Upper lobe of left lung (tissue), 6 donors: ENCODE measurements around the gene KCNQ1OT1. TPM values are rescaled to one million over a fixed set of nuclear protein-coding genes. Genes with fewer than 3 reads are reported as not detected.

ENCODE experiments used
- ATAC-seq, 2 donors: fragments of 200-7000 bp; cut with Tn5 transposase; one replicate each; pipeline ENCODE4 v1.9.1; 2022; ENCODE audit warnings: mild to moderate bottlenecking in 2 of 2, moderate library complexity in 2 of 2; ENCODE audit not compliant: low FRiP score in 2 of 2
- DNase-seq, 2 donors: peaks; one replicate each; pipeline ENCODE4 v3.0.0-alpha.2; 2019 to 2020
- H3K27ac ChIP-seq, 4 donors: fragments of 200-600 bp; sonication (generic); one replicate each; pipeline ENCODE4 v1.5.1; 2016 to 2019
- H3K27me3 ChIP-seq, 4 donors: fragments of 200-600 bp; sonication (generic); one replicate each; pipeline ENCODE4 v1.5.1; 2017 to 2019
- H3K36me3 ChIP-seq, 4 donors: fragments of 200-600 bp; sonication (generic); one replicate each; pipeline ENCODE4 v1.5.1; 2016 to 2019
- H3K4me1 ChIP-seq, 4 donors: fragments of 200-600 bp; sonication (generic); one replicate each; pipeline ENCODE4 v1.5.1; 2018 to 2019
- H3K4me3 ChIP-seq, 4 donors: fragments of 200-600 bp; sonication (generic); one replicate each; pipeline ENCODE4 v1.5.1; 2017 to 2019; ENCODE audit warnings: mild to moderate bottlenecking in 2 of 4, moderate library complexity in 1 of 4
- H3K9me3 ChIP-seq, 4 donors: fragments of 200-600 bp; sonication (generic); one replicate each; pipeline ENCODE4 v1.5.1; 2018 to 2019
- CTCF ChIP-seq, 6 experiments: fragments of 450-650 bp in 4 of 6; fragments of 200-600 bp in 2 of 6; sonication (generic) in 2 of 6; IDR thresholded peaks; one replicate each; pipeline ENCODE4 v1.5.1; 2016 to 2019; ENCODE audit warnings: antibody characterized with exemption in 6 of 6
- EP300 ChIP-seq, 4 donors: sonication (generic); formaldehyde crosslinking; IDR thresholded peaks; one replicate each; pipeline ENCODE4 v1.5.1; 2017; ENCODE audit warnings: antibody characterized with exemption in 4 of 4, control low read depth in 2 of 4
- POLR2A ChIP-seq, 4 donors: fragments of 450-650 bp; IDR thresholded peaks; one replicate each; pipeline ENCODE4 v1.5.1; 2016 to 2017; ENCODE audit warnings: antibody characterized with exemption in 4 of 4, mild to moderate bottlenecking in 2 of 4
- POLR2AphosphoS5 ChIP-seq, 2 donors: sonication (generic); formaldehyde crosslinking; IDR thresholded peaks; one replicate each; pipeline ENCODE4 v1.5.1; 2017; ENCODE audit warnings: antibody characterized with exemption in 2 of 2
- WGBS, 2 donors: methylation state at CpG; one replicate each; pipeline ENCODE4 v1.1.5; 2017 to 2018; 5-methylcytosine and 5-hydroxymethylcytosine counted together
- total RNA-seq, 6 donors: library from RNA; depleted of rRNA in 4 of 6; stranded (reverse); fragments of >200 nt in 4 of 6; gene quantifications; one replicate each; pipeline versions ENCODE4 v1.1.0 to v1.2.1, GENCODE V29; 2016 to 2021
- donor health status: DM: no; HTN: no; CAD: no; lungs with moderate emphysema.
- donor health status: DM: no; HTN: yes; CAD: no; lungs with severe emphysema.

KCNQ1OT1 gene
- total RNA-seq, 6 donors from 2014 or later = 1.1 to 6.3 (median 4.1) TPM

GRCh38 chr11:2737226-2737590, 37.4 kb upstream of the KCNQ1OT1 start:
- Histone ChIP-seq H3K27ac (no peak overlapping the region), H3K27me3 (no peaks in the 10 kb centered on the region), H3K4me1 (peaks cover 0 to 7% (median 0%) of the 10 kb centered on the region in 4 donors), H3K9me3 (no peaks in the 10 kb centered on the region), H3K36me3 (no peaks in the 10 kb centered on the region), H3K4me3 (no peak overlapping the region)
- DNase-seq (peak in 1 of 2 donors; percentile 52), ATAC-seq (no peak)
- TF ChIP-seq POLR2AphosphoS5 (IDR thresholded peaks at IDR 0.05) (no peak), CTCF (IDR thresholded peaks at IDR 0.05) (no peak), EP300 (IDR thresholded peaks at IDR 0.05) (no peak), POLR2A (IDR thresholded peaks at IDR 0.05) (no peak)
- 92 to 96% methylated on average over 4 to 7 of the region's 7 CpGs for WGBS, 2 donors

GRCh38 chr11:2736577-2737225, 36.9 kb upstream of the KCNQ1OT1 start:
- TF ChIP-seq EP300 (IDR thresholded peaks at IDR 0.05) (no peak), POLR2A (IDR thresholded peaks at IDR 0.05) (no peak), CTCF (IDR thresholded peaks at IDR 0.05) (no peak)
- H3K36me3 ChIP-seq = no peaks in the 10 kb centered on the region
- no peak overlapping the region for H3K27ac ChIP-seq
- DNase-seq (peak in 1 of 2 donors; percentile 75), ATAC-seq (no peak)
- H3K4me3 ChIP-seq = no peak overlapping the region
- H3K4me1 ChIP-seq = peaks cover 0 to 7% (median 0%) of the 10 kb centered on the region in 4 donors
- no peaks in the 10 kb centered on the region for H3K27me3 ChIP-seq
- no peaks in the 10 kb centered on the region for H3K9me3 ChIP-seq
- 93 to 96% methylated on average over 7 to 20 of the region's 21 CpGs for WGBS, 2 donors

GRCh38 chr11:2735053-2735589, 35.3 kb upstream of the KCNQ1OT1 start:
- no peaks in the 10 kb centered on the region for H3K36me3 ChIP-seq
- H3K4me3 ChIP-seq = no peak overlapping the region
- H3K27me3 ChIP-seq = no peaks in the 10 kb centered on the region
- H3K9me3 ChIP-seq = no peaks in the 10 kb centered on the region
- no peak overlapping the region for H3K27ac ChIP-seq
- 89 to 93% methylated on average over 6 to 12 of the region's 12 CpGs for WGBS, 2 donors
- TF ChIP-seq EP300 (IDR thresholded peaks at IDR 0.05) = no peak
- no peak for TF ChIP-seq POLR2AphosphoS5 (IDR thresholded peaks at IDR 0.05)
- no peak for TF ChIP-seq CTCF (IDR thresholded peaks at IDR 0.05)
- TF ChIP-seq POLR2A (IDR thresholded peaks at IDR 0.05) = no peak
- DNase-seq = peak in 1 of 2 donors; percentile 51
- peaks cover 0 to 7% (median 0%) of the 10 kb centered on the region in 4 donors for H3K4me1 ChIP-seq
- ATAC-seq = no peak

- Histone ChIP-seq H3K4me3 (no peak overlapping the region), H3K27me3 (no peaks in the 10 kb centered on the region), H3K27ac (no peak overlapping the region), H3K9me3 (no peaks in the 10 kb centered on the region), H3K4me1 (peaks cover 0 to 7% (median 0%) of the 10 kb centered on the region in 4 donors), H3K36me3 (no peaks in the 10 kb centered on the region)
- DNase-seq (peak in 1 of 2 donors; percentile 72), ATAC-seq (no peak)
- 78 to 92% methylated on average over 21 to 28 of the region's 32 CpGs for WGBS, 2 donors
- no peak for TF ChIP-seq EP300 (IDR thresholded peaks at IDR 0.05)
- TF ChIP-seq POLR2AphosphoS5 (IDR thresholded peaks at IDR 0.05) = no peak
- TF ChIP-seq CTCF (IDR thresholded peaks at IDR 0.05) = no peak
Measured at GRCh38 chr11:2734181-2735052, 34.6 kb upstream of the KCNQ1OT1 start.
